ENCODE data around the gene GMIP.
"Not testable (repeated sequence)": the region's sequence is repeated elsewhere in the genome, so short reads cannot be mapped to it uniquely, and the experiment has no call there.

Gene GMIP

GRCh38 chr19:19606686-19607085 is 36.8 kb downstream of the GMIP start:
- DNase-seq (ENCODE audit: low spot score), result not testable (repeated sequence)

GRCh38 chr19:19606021-19606420 is 37.4 kb downstream of the GMIP start:
- no peak for DNase-seq (ENCODE audit: low spot score)

- DNase-seq (ENCODE audit: low spot score), result no peak
Measured at GRCh38 chr19:19602713-19603324, 40.6 kb downstream of the GMIP start.

- DNase-seq (ENCODE audit: low spot score), result no peak
Measured at GRCh38 chr19:19602136-19602712, 41.2 kb downstream of the GMIP start.

- DNase-seq (ENCODE audit: low spot score), result no peak
Measured at GRCh38 chr19:19600793-19601330, 42.6 kb downstream of the GMIP start.

- not testable (repeated sequence) for DNase-seq (ENCODE audit: low spot score)
Measured at GRCh38 chr19:19598728-19599451, 44.6 kb downstream of the GMIP start.

GRCh38 chr19:19597809-19598306 is 45.6 kb downstream of the GMIP start:
- DNase-seq (ENCODE audit: low spot score), result no peak

- DNase-seq (ENCODE audit: low spot score), result no peak
Measured at GRCh38 chr19:19595171-19595701, 48.2 kb downstream of the GMIP start.

- no peak for DNase-seq (ENCODE audit: low spot score)
Measured at GRCh38 chr19:19594381-19594780, 49.1 kb downstream of the GMIP start.

GRCh38 chr19:19592690-19593089 is 50.8 kb downstream of the GMIP start:
- no peak for DNase-seq (ENCODE audit: low spot score)

GRCh38 chr19:19591133-19591825 is 52.2 kb downstream of the GMIP start:
- DNase-seq (ENCODE audit: low spot score), result no peak

- no peak for DNase-seq (ENCODE audit: low spot score)
Measured at GRCh38 chr19:19588546-19588945, 54.9 kb downstream of the GMIP start.

- DNase-seq (ENCODE audit: low spot score), result peak; percentile 10
Measured at GRCh38 chr19:19587771-19588170, 55.7 kb downstream of the GMIP start.

- no peak for DNase-seq (ENCODE audit: low spot score)
Measured at GRCh38 chr19:19584356-19584755, 59.1 kb downstream of the GMIP start.

GRCh38 chr19:19582471-19582870 is 61.0 kb downstream of the GMIP start:
- no peak for DNase-seq (ENCODE audit: low spot score)

GRCh38 chr19:19581391-19581790 is 62.1 kb downstream of the GMIP start:
- DNase-seq (ENCODE audit: low spot score), result no peak

GRCh38 chr19:19580418-19580817 is 63.0 kb downstream of the GMIP start:
- no peak for DNase-seq (ENCODE audit: low spot score)

GRCh38 chr19:19579533-19580361 is 63.7 kb downstream of the GMIP start:
- no peak for DNase-seq (ENCODE audit: low spot score)

Data from cerebellar cortex (tissue), 1 donor.